Natural killer cell (primary cell): ENCODE data around the gene STXBP5L. TPM values are rescaled to one million over a fixed set of nuclear protein-coding genes. Genes with fewer than 3 reads are reported as not detected.

Experiments
- ATAC-seq, 3 donors: fragments of 150-1000 bp in 2 of 3; fragments of 200-7000 bp in 1 of 3; cut with Tn5 transposase; 1 replicate in 1 of 3; 2 replicates in 2 of 3; pipeline ENCODE4 v1.10.0; 2021; ENCODE audit warnings: mild to moderate bottlenecking in 2 of 3, moderate library complexity in 2 of 3
- DNase-seq, 2 donors: peaks; one replicate each; pipeline versions ENCODE4 v3.0.0 to v3.0.0-alpha.2; 2013 to 2021; ENCODE audit warnings: mixed read lengths in 1 of 2
- H3K27ac ChIP-seq: one replicate; pipeline ENCODE4 v1.5.1; 2013; ENCODE audit warnings: mild to moderate bottlenecking, low read length
- H3K27me3 ChIP-seq: one replicate; pipeline ENCODE4 v1.6.1; 2013; ENCODE audit warnings: low read length; ENCODE audit not compliant: control insufficient read depth, insufficient read depth
- H3K36me3 ChIP-seq: one replicate; pipeline ENCODE4 v1.6.1; 2013; ENCODE audit warnings: low read length; ENCODE audit not compliant: control insufficient read depth, insufficient read depth
- H3K4me1 ChIP-seq: one replicate; pipeline ENCODE4 v1.6.1; 2013; ENCODE audit warnings: low read length; ENCODE audit not compliant: control insufficient read depth, insufficient read depth
- H3K4me3 ChIP-seq: one replicate; pipeline ENCODE4 v1.5.1; 2013; ENCODE audit warnings: low read length
- H3K9me3 ChIP-seq: one replicate; pipeline ENCODE4 v1.6.1; 2013; ENCODE audit warnings: low read length; ENCODE audit not compliant: control insufficient read depth, insufficient read depth
- H3K27ac Mint-ChIP-seq, 2 donors: one replicate each; pipeline ENCODE4 v1.8.0; 2022; ENCODE audit warnings: mild to moderate bottlenecking in 2 of 2, mixed read lengths in 2 of 2, moderate library complexity in 1 of 2
- H3K27me3 Mint-ChIP-seq, 2 donors: one replicate each; pipeline ENCODE4 v1.8.0; 2022; ENCODE audit warnings: low read depth in 2 of 2, mixed read lengths in 2 of 2
- H3K36me3 Mint-ChIP-seq: one replicate; pipeline ENCODE4 v1.8.0; 2022; ENCODE audit warnings: mixed read lengths
- H3K4me1 Mint-ChIP-seq, 2 donors: one replicate each; pipeline ENCODE4 v1.8.0; 2022; ENCODE audit warnings: mixed read lengths in 2 of 2
- H3K4me3 Mint-ChIP-seq: one replicate; pipeline ENCODE4 v1.8.0; 2022; ENCODE audit warnings: mild to moderate bottlenecking, moderate library complexity, mixed read lengths
- H3K9me3 Mint-ChIP-seq, 2 donors: one replicate each; pipeline ENCODE4 v1.8.0; 2022; ENCODE audit warnings: mixed read lengths in 2 of 2
- WGBS: methylation state at CpG from one replicate; pipeline ENCODE4 v1.1.7; 2013; ENCODE audit warnings: missing lambda C conversion rate; ENCODE audit not compliant: insufficient coverage; 5-methylcytosine and 5-hydroxymethylcytosine counted together
- intact Hi-C: fragments of 100-400 bp; cut with micrococcal nuclease; formaldehyde crosslinking; loops from one replicate; pipeline ENCODE4 v1.14.2; 2022
- total RNA-seq, 4 donors: library from RNA; stranded (reverse); fragments of 120-200 nt in 1 of 4; gene quantifications; one replicate each; pipeline versions ENCODE4 v1.2.3 to v1.2.4, GENCODE V29; 2013 to 2022
- TF ChIP-seq, protein P1 (sequence below): fragments of 200-600 bp; IDR thresholded peaks from one replicate; pipeline ENCODE4 v1.8.0; 2022; ENCODE audit warnings: antibody characterized with exemption

The STXBP5L gene
- total RNA-seq, 3 donors from 2014 or later (not counting 1 experiment from before 2014, with no cell fraction given) = not detected

DNA sequence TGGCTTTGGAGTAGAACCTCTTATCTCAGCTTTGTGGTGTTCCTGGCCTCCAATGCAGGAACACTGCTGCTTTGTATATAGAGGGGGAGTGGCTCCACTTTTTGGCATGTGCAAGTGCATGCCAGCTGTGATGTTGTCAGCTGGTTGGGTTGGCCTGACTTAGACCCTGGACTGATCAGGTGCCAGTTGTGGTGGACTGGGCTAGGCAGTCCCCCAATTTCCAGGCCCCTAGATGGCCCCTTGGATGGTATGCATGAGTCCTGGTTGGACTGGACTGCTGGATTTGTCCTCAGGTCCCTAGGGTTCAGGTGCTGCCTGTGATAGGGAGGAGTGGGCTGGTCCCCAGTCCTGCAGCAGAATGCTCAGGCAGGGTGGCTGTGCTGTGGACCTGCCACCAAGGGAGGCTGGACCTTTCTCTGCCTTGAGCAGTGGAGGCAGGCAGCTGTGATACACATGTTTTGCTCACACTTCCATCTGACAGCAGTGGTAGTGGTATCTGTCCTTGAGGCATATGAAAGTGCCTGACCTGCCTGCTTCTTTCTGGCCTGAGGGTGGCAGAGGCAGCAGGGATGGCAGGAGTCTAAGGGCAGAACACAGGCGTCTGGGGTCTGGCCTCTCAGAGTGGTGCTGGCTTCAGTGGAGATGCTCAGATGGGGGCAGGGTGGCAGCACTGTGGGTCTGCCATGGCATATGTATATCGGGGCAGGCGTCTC lies 74.8 kb downstream of the STXBP5L start:
- WGBS = 87% methylated on average over 3 of the region's 3 CpGs
- H3K9me3 Mint-ChIP-seq = peaks cover 21 to 38% of the 10 kb centered on the region in 2 donors
- no peak overlapping the region for H3K27ac Mint-ChIP-seq
- DNase-seq (no peak), ATAC-seq (no peak)
- intact Hi-C loops = no loop called here
- Histone ChIP-seq H3K36me3 (no peaks in the 10 kb centered on the region), H3K27me3 (no peaks in the 10 kb centered on the region), H3K27ac (no peak overlapping the region), H3K4me1 (no peaks in the 10 kb centered on the region), H3K9me3 (peaks cover 18% of the 10 kb centered on the region), H3K4me3 (no peak overlapping the region)
- TF ChIP-seq, protein P1, sequence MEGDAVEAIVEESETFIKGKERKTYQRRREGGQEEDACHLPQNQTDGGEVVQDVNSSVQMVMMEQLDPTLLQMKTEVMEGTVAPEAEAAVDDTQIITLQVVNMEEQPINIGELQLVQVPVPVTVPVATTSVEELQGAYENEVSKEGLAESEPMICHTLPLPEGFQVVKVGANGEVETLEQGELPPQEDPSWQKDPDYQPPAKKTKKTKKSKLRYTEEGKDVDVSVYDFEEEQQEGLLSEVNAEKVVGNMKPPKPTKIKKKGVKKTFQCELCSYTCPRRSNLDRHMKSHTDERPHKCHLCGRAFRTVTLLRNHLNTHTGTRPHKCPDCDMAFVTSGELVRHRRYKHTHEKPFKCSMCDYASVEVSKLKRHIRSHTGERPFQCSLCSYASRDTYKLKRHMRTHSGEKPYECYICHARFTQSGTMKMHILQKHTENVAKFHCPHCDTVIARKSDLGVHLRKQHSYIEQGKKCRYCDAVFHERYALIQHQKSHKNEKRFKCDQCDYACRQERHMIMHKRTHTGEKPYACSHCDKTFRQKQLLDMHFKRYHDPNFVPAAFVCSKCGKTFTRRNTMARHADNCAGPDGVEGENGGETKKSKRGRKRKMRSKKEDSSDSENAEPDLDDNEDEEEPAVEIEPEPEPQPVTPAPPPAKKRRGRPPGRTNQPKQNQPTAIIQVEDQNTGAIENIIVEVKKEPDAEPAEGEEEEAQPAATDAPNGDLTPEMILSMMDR = no peak
- no peaks in the 10 kb centered on the region for H3K4me1 Mint-ChIP-seq
- peaks cover 13% of the 10 kb centered on the region for H3K36me3 Mint-ChIP-seq
- no peaks in the 10 kb centered on the region for H3K27me3 Mint-ChIP-seq
- no peak overlapping the region for H3K4me3 Mint-ChIP-seq

DNA sequence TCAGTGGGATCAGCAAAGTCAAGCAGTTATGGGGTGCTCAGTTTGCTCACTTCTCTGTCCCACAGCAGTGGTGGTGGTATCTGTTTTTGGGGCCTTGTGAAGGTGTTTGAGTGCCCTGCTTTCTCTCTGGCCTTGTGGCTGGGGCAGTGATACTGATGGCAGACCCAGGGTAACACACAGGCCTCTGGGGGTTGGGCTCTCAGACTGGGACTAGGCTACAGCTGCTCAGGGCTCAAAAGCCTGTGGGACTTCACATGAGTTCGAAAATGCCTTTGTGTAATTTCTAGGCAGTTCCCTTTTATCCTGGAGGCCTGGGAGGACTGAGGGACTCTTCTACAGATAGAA lies 75.3 kb downstream of the STXBP5L start:
- no peak for ATAC-seq
- TF ChIP-seq, protein P1 = no peak
- Histone ChIP-seq H3K36me3 (no peaks in the 10 kb centered on the region), H3K27ac (no peak overlapping the region), H3K9me3 (peaks cover 18% of the 10 kb centered on the region), H3K27me3 (no peaks in the 10 kb centered on the region), H3K4me1 (no peaks in the 10 kb centered on the region), H3K4me3 (no peak overlapping the region)
- intact Hi-C loops = no loop called here
- H3K27ac Mint-ChIP-seq = no peak overlapping the region
- peaks cover 21 to 37% of the 10 kb centered on the region in 2 donors for H3K9me3 Mint-ChIP-seq
- no peak for DNase-seq
- WGBS = 63% methylated on average over 1 of the region's 1 CpG
- no peaks in the 10 kb centered on the region for H3K4me1 Mint-ChIP-seq
- H3K27me3 Mint-ChIP-seq = no peaks in the 10 kb centered on the region
- H3K4me3 Mint-ChIP-seq = no peak overlapping the region
- H3K36me3 Mint-ChIP-seq = peaks cover 13% of the 10 kb centered on the region

DNA sequence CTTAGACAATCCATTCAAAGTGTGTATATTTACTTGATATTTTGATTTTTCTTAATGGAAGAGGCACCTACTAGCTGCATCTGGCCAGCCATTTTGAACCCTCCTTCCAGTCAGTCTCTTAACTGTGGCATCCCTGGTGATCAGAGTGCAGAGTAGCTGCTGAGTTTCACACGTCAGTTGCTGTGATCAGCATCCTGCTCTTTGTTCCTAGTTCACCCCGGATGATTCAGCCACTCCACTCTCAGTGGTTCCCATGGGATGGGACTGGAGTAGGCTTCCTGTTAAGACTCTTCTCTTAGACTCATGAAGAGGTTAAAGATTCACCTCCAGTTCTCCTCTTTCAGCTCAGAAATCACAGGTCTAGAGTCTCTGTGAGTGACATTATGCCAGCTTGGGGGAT lies 75.8 kb downstream of the STXBP5L start:
- Histone ChIP-seq H3K4me3 (no peak overlapping the region), H3K27ac (no peak overlapping the region), H3K4me1 (no peaks in the 10 kb centered on the region), H3K9me3 (peaks cover 18% of the 10 kb centered on the region), H3K27me3 (no peaks in the 10 kb centered on the region), H3K36me3 (no peaks in the 10 kb centered on the region)
- Mint-ChIP-seq H3K27ac (no peak overlapping the region), H3K36me3 (peaks cover 13% of the 10 kb centered on the region), H3K9me3 (peaks cover 21 to 37% of the 10 kb centered on the region in 2 donors), H3K27me3 (no peaks in the 10 kb centered on the region), H3K4me3 (no peak overlapping the region), H3K4me1 (no peaks in the 10 kb centered on the region)
- 36% methylated on average over 2 of the region's 2 CpGs for WGBS
- DNase-seq = no peak
- intact Hi-C loops = no loop called here
- no peak for ATAC-seq
- TF ChIP-seq, protein P1 = no peak

DNA sequence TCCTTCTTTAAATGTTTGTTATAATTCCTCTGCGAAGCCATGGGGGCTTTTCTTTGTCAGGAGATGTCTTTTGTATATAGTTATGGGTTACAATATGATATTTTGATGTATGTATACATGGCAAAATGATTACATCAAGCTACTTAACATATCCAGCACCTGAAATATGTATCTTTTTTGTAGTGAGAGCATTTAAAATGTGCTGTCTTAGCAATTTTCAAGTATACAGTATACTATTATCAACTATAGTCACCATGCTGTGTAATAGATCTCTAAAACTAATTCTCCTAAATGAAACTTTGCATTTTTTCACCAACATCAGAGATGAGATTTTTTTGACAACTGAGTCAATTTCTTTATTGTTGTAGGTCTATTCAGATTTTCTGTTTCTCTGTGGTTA lies 77.2 kb downstream of the STXBP5L start:
- no peak for DNase-seq
- TF ChIP-seq, protein P1 = no peak
- H3K27ac ChIP-seq = no peak overlapping the region
- no peak for ATAC-seq
- H3K4me3 ChIP-seq = no peak overlapping the region
- H3K27ac Mint-ChIP-seq = no peak overlapping the region
- no peaks in the 10 kb centered on the region for H3K27me3 ChIP-seq
- H3K4me1 Mint-ChIP-seq = no peaks in the 10 kb centered on the region
- H3K9me3 ChIP-seq = peaks cover 18% of the 10 kb centered on the region
- H3K4me3 Mint-ChIP-seq = no peak overlapping the region
- intact Hi-C loops = no loop called here
- WGBS = no CpG with 5 or more reads among the region's 1 CpG
- H3K27me3 Mint-ChIP-seq = no peaks in the 10 kb centered on the region
- no peaks in the 10 kb centered on the region for H3K36me3 ChIP-seq
- H3K36me3 Mint-ChIP-seq = peaks cover 13% of the 10 kb centered on the region
- peaks cover 23 to 40% of the 10 kb centered on the region in 2 donors for H3K9me3 Mint-ChIP-seq
- no peaks in the 10 kb centered on the region for H3K4me1 ChIP-seq
